ENCODE results near the gene GPSM3. TPM values are rescaled to one million over a fixed set of nuclear protein-coding genes. Genes with fewer than 3 reads are reported as not detected.

GPSM3 gene
- total RNA-seq, 1 experiment from 2014 or later: 4.8 TPM

GRCh38 chr6:32156891-32157290, 35.6 kb downstream of the GPSM3 start:
- Histone ChIP-seq H3K27me3 (replicated peaks; ENCODE audit: insufficient read depth, low read depth, low read length, poor library complexity) (no peaks in the 10 kb centered on the region), H3K9me3 (ENCODE audit: low read depth, low read length, poor library complexity, severe bottlenecking) (no peaks in the 10 kb centered on the region), H3K27ac (ENCODE audit: low read depth, low read length, poor library complexity, severe bottlenecking) (no peak overlapping the region), H3K36me3 (ENCODE audit: insufficient read depth, low read length, poor library complexity, severe bottlenecking) (peaks cover 29% of the 10 kb centered on the region), H3K4me1 (ENCODE audit: insufficient read depth, low read length, poor library complexity, severe bottlenecking) (peaks cover 21% of the 10 kb centered on the region), H3K4me3 (ENCODE audit: low read depth, low read length, poor library complexity, severe bottlenecking) (no peak overlapping the region)
- no peak for DNase-seq (ENCODE audit: low spot score)
- CTCF ChIA-PET: no interaction called here
- intact Hi-C loops (cut with micrococcal nuclease; ENCODE audit: unreplicated experiment): no loop called here
- no TSS peak for BruUV-seq (replicated peaks)
- POLR2A ChIA-PET (ENCODE audit: low non-redundant PET): no interaction called here
- TF ChIP-seq CTCF (conservative IDR thresholded peaks at IDR 0.05; ENCODE audit: low read depth, low read length) (no peak), EZH2 (IDR thresholded peaks at IDR 0.05; ENCODE audit: borderline replicate concordance, low read depth, low read length, poor library complexity, severe bottlenecking) (no peak)

GRCh38 chr6:32154514-32155161, 37.8 kb downstream of the GPSM3 start:
- ChIA-PET CTCF (no interaction called here), POLR2A (ENCODE audit: low non-redundant PET) (no interaction called here)
- TF ChIP-seq CTCF (conservative IDR thresholded peaks at IDR 0.05; ENCODE audit: low read depth, low read length) (peak; percentile 55), EZH2 (IDR thresholded peaks at IDR 0.05; ENCODE audit: borderline replicate concordance, low read depth, low read length, poor library complexity, severe bottlenecking) (no peak)
- Histone ChIP-seq H3K4me3 (ENCODE audit: low read depth, low read length, poor library complexity, severe bottlenecking) (peak overlapping the region; percentile 75), H3K9me3 (ENCODE audit: low read depth, low read length, poor library complexity, severe bottlenecking) (no peaks in the 10 kb centered on the region), H3K36me3 (ENCODE audit: insufficient read depth, low read length, poor library complexity, severe bottlenecking) (peaks cover 29% of the 10 kb centered on the region), H3K27ac (ENCODE audit: low read depth, low read length, poor library complexity, severe bottlenecking) (peak overlapping the region; percentile 90), H3K4me1 (ENCODE audit: insufficient read depth, low read length, poor library complexity, severe bottlenecking) (peaks cover 24% of the 10 kb centered on the region), H3K27me3 (replicated peaks; ENCODE audit: insufficient read depth, low read depth, low read length, poor library complexity) (no peaks in the 10 kb centered on the region)
- intact Hi-C loops (cut with micrococcal nuclease; ENCODE audit: unreplicated experiment): no loop called here
- DNase-seq (ENCODE audit: low spot score): peak; percentile 60
- TSS peak; percentile 55 for BruUV-seq (replicated peaks)

GRCh38 chr6:32153564-32154513, 38.6 kb downstream of the GPSM3 start, which contains the start of gene PPT2:
Gene PPT2, plus strand, starts transcription at chr6:32154141. Its CDS starts 454 bp downstream, at chr6:32154595.
- ChIA-PET POLR2A (ENCODE audit: low non-redundant PET) (no interaction called here), CTCF (no interaction called here)
- TF ChIP-seq EZH2 (IDR thresholded peaks at IDR 0.05; ENCODE audit: borderline replicate concordance, low read depth, low read length, poor library complexity, severe bottlenecking) (no peak), CTCF (conservative IDR thresholded peaks at IDR 0.05; ENCODE audit: low read depth, low read length) (peak; percentile 25; the same call in 1 of the 2 replicates)
- H3K36me3 ChIP-seq (ENCODE audit: insufficient read depth, low read length, poor library complexity, severe bottlenecking): peaks cover 29% of the 10 kb centered on the region
- H3K4me1 ChIP-seq (ENCODE audit: insufficient read depth, low read length, poor library complexity, severe bottlenecking): peaks cover 24% of the 10 kb centered on the region
- BruUV-seq (replicated peaks): no TSS peak
- peak; percentile 97 for DNase-seq (ENCODE audit: low spot score)
- H3K9me3 ChIP-seq (ENCODE audit: low read depth, low read length, poor library complexity, severe bottlenecking): no peaks in the 10 kb centered on the region
- peak within 1 kb of the TSS; percentile 90 for H3K27ac ChIP-seq (ENCODE audit: low read depth, low read length, poor library complexity, severe bottlenecking)
- H3K27me3 ChIP-seq (replicated peaks; ENCODE audit: insufficient read depth, low read depth, low read length, poor library complexity): no peaks in the 10 kb centered on the region
- intact Hi-C loops (cut with micrococcal nuclease; ENCODE audit: unreplicated experiment): no loop called here
- H3K4me3 ChIP-seq (ENCODE audit: low read depth, low read length, poor library complexity, severe bottlenecking): peak within 1 kb of the TSS; percentile 75

All from A673 (cell line).